Measurements from ENCODE around the gene HOXC9. TPM values are rescaled to one million over a fixed set of nuclear protein-coding genes. Genes with fewer than 3 reads are reported as not detected.

The HOXC9 gene
- not detected for total RNA-seq
- long read RNA-seq = 0 reads

GRCh38 chr12:54000116-54001114 is at the start of gene HOXC9:
Gene HOXC9 (plus strand): TSS chr12:54000161. CDS start chr12:54000189, 28 bp downstream.
- ATAC-seq = no peak
- intact Hi-C loops (cut with micrococcal nuclease) = no loop called here
- no peak for DNase-seq

GRCh38 chr12:53950437-53950773 is 49.6 kb upstream of the HOXC9 start:
- intact Hi-C loops (cut with micrococcal nuclease) = no loop called here
- DNase-seq (no peak), ATAC-seq (no peak)

GRCh38 chr12:53950789-53951576 is 49.0 kb upstream of the HOXC9 start:
- DNase-seq (no peak), ATAC-seq (no peak)
- intact Hi-C loops (cut with micrococcal nuclease) = no loop called here

- intact Hi-C loops (cut with micrococcal nuclease) = no loop called here
- ATAC-seq (no peak), DNase-seq (no peak)
Measured at GRCh38 chr12:53951577-53952334, 48.2 kb upstream of the HOXC9 start.

GRCh38 chr12:53952335-53952694 is 47.6 kb upstream of the HOXC9 start:
- DNase-seq (no peak), ATAC-seq (no peak)
- intact Hi-C loops (cut with micrococcal nuclease) = no loop called here

- intact Hi-C loops (cut with micrococcal nuclease) = no loop called here
- no peak for DNase-seq
- ATAC-seq = no peak
Measured at GRCh38 chr12:53952871-53953734, 46.9 kb upstream of the HOXC9 start.

GRCh38 chr12:53953831-53954693 is 45.9 kb upstream of the HOXC9 start:
- intact Hi-C loops (cut with micrococcal nuclease) = no loop called here
- DNase-seq (no peak), ATAC-seq (no peak)

- intact Hi-C loops (cut with micrococcal nuclease) = no loop called here
- no peak for DNase-seq
- ATAC-seq = no peak
Measured at GRCh38 chr12:53954694-53955035, 45.3 kb upstream of the HOXC9 start, which contains the start of gene HOXC12. Gene HOXC12 (plus strand): TSS chr12:53954903. CDS start chr12:53954930, 27 bp downstream.

- no peak for ATAC-seq
- DNase-seq = no peak
- intact Hi-C loops (cut with micrococcal nuclease) = no loop called here
Measured at GRCh38 chr12:53955036-53955775, 44.8 kb upstream of the HOXC9 start.

- intact Hi-C loops (cut with micrococcal nuclease) = no loop called here
- no peak for ATAC-seq
- no peak for DNase-seq
Measured at GRCh38 chr12:53955776-53956250, 44.1 kb upstream of the HOXC9 start.

- intact Hi-C loops (cut with micrococcal nuclease) = no loop called here
- DNase-seq = no peak
- no peak for ATAC-seq
Measured at GRCh38 chr12:53956251-53956887, 43.6 kb upstream of the HOXC9 start.

- intact Hi-C loops (cut with micrococcal nuclease) = no loop called here
- ATAC-seq = no peak
- no peak for DNase-seq
Measured at GRCh38 chr12:53956914-53957536, 42.9 kb upstream of the HOXC9 start.

GRCh38 chr12:53958128-53958527 is 41.8 kb upstream of the HOXC9 start:
- DNase-seq (no peak), ATAC-seq (no peak)

GRCh38 chr12:53959314-53959713 is 40.6 kb upstream of the HOXC9 start:
- DNase-seq (no peak), ATAC-seq (no peak)
- intact Hi-C loops (cut with micrococcal nuclease) = no loop called here

More at GRCh38 chr12:53958128-53958527, 41.8 kb upstream of the HOXC9 start:
- intact Hi-C loops (cut with micrococcal nuclease) = no loop called here

- intact Hi-C loops (cut with micrococcal nuclease) = no loop called here
- ATAC-seq = no peak
- no peak for DNase-seq
Measured at GRCh38 chr12:53960187-53961024, 39.6 kb upstream of the HOXC9 start.
